ENCODE results near the gene CCNI2. TPM values are rescaled to one million over a fixed set of nuclear protein-coding genes. Genes with fewer than 3 reads are reported as not detected.
A peak's percentile ranks its signal among the peaks of the same experiment; 100 is the strongest.

Gene CCNI2
- total and polyA plus RNA-seq, 11 donors, result 0.11 to 0.50 (median 0.20) TPM; not detected in 8

DNA sequence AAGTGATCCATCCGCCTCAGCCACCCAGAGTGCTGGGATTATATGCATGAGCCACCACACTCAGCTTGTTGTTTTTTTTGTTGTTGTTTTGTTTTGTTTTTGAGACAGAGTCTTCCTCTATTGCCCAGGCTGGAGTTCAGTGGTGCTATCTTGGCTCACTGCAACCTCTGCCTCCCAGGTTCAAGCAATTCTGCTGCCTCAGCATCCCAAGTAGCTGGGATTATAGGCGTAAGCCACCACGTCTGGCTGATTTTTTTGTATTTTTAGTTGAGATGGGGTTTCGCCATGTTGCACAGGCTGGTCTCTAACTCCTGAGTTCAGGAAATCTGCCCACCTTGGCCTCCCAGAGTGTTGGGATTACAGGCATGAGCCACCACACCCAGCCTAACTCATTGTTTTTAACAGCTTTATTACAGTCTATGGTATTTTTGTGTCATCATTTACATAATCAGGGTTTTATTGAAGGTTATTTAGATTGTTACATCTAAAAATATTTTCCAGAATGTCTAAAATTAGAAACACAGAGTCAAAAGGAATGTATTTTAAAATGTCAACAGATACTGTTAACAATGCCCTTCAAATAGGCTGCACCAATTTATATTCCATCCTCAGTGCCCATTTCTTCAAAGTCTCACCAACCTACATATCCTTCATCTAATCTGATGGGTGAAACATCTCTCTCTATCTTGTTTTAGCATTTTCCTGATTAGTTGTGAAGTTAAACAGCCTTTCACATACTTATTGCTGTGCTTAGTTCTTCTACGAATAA, 28.5 kb upstream of the CCNI2 start:
- DNase-seq, result no peak
- Histone ChIP-seq H3K9me3 (no peaks in the 10 kb centered on the region), H3K4me3 (no peak overlapping the region), H3K27ac (peak overlapping the region in 7 of 12 donors; percentile 2 to 35 (median 24)), H3K4me1 (peaks cover 0 to 4% (median 0%) of the 10 kb centered on the region in 12 donors), H3K27me3 (no peaks in the 10 kb centered on the region), H3K36me3 (peaks cover 0 to 45% (median 0%) of the 10 kb centered on the region in 9 donors)
- TF ChIP-seq, protein P1, sequence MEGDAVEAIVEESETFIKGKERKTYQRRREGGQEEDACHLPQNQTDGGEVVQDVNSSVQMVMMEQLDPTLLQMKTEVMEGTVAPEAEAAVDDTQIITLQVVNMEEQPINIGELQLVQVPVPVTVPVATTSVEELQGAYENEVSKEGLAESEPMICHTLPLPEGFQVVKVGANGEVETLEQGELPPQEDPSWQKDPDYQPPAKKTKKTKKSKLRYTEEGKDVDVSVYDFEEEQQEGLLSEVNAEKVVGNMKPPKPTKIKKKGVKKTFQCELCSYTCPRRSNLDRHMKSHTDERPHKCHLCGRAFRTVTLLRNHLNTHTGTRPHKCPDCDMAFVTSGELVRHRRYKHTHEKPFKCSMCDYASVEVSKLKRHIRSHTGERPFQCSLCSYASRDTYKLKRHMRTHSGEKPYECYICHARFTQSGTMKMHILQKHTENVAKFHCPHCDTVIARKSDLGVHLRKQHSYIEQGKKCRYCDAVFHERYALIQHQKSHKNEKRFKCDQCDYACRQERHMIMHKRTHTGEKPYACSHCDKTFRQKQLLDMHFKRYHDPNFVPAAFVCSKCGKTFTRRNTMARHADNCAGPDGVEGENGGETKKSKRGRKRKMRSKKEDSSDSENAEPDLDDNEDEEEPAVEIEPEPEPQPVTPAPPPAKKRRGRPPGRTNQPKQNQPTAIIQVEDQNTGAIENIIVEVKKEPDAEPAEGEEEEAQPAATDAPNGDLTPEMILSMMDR (IDR thresholded peaks at IDR 0.05), result no peak
- TF ChIP-seq POLR2A (IDR thresholded peaks at IDR 0.05), result no peak
- 89 to 92% (median 91%) methylated on average over 5 of the region's 5 CpGs for WGBS, 4 donors
- intact Hi-C loops (cut with DNase I), result loop anchor here in 5 of 10 donors (5.0 to 10.0 kb wide), 3 partner anchors 194 to 334 kb away; no protein-coding TSS in a partner anchor
- peak in 2 of 4 donors; percentile 48 to 70 for ATAC-seq

DNA sequence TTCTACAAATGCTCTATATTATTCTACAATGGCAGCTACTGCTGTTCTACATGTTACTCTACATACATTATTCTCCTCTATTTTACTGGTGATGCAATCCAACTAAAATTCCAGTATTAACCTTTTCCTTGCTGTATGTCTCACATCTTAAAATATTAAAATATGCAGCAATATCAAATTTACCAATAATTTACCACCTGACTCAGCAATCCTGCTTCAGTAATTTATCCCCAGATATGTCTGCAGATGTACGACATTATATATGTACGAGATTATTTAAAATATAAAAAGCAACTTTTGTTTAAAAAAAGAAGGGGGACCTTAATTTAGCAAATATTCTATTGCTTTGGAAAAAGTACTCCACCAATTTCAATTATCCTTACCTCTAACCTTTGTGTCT, 21.5 kb upstream of the CCNI2 start:
- Histone ChIP-seq H3K4me1 (no peaks in the 10 kb centered on the region), H3K27me3 (no peaks in the 10 kb centered on the region), H3K4me3 (no peak overlapping the region), H3K9me3 (no peaks in the 10 kb centered on the region), H3K36me3 (peaks cover 0 to 32% (median 3%) of the 10 kb centered on the region in 9 donors), H3K27ac (no peak overlapping the region)
- whole genome bisulfite sequencing, 4 donors, result 95 to 98% (median 98%) methylated on average over 2 of the region's 2 CpGs
- intact Hi-C loops (cut with DNase I), result no loop called here
- ATAC-seq (no peak), DNase-seq (no peak)
- TF ChIP-seq, protein P1 (IDR thresholded peaks at IDR 0.05), result no peak
- TF ChIP-seq POLR2A (IDR thresholded peaks at IDR 0.05), result no peak

DNA sequence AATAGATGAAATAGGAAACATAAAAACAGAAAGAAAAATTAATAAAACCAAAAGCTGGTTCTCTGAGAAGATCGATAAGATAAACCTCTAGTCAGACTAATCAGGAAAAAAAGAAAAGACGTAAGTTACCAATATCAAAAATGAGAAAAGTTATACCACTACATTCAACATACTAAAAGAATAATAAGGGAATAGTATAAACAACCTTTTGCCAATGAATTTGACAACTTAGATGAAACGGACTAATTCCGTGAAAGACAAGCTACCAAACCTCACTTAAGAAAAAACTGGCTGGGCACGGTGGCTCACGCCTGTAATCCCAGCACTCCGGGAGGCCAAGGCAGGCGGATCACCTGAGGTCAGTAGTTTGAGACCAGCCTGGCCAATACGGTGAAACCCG, 17.3 kb upstream of the CCNI2 start:
- ATAC-seq (no peak), DNase-seq (no peak)
- no peak for TF ChIP-seq POLR2A (IDR thresholded peaks at IDR 0.05)
- TF ChIP-seq, protein P1 (IDR thresholded peaks at IDR 0.05), result no peak
- Histone ChIP-seq H3K4me1 (no peaks in the 10 kb centered on the region), H3K36me3 (peaks cover 0 to 42% (median 6%) of the 10 kb centered on the region in 9 donors), H3K9me3 (no peaks in the 10 kb centered on the region), H3K4me3 (no peak overlapping the region), H3K27me3 (no peaks in the 10 kb centered on the region), H3K27ac (no peak overlapping the region)
- WGBS, 4 donors, result 93 to 97% (median 96%) methylated on average over 10 of the region's 10 CpGs
- intact Hi-C loops (cut with DNase I), result no loop called here

DNA sequence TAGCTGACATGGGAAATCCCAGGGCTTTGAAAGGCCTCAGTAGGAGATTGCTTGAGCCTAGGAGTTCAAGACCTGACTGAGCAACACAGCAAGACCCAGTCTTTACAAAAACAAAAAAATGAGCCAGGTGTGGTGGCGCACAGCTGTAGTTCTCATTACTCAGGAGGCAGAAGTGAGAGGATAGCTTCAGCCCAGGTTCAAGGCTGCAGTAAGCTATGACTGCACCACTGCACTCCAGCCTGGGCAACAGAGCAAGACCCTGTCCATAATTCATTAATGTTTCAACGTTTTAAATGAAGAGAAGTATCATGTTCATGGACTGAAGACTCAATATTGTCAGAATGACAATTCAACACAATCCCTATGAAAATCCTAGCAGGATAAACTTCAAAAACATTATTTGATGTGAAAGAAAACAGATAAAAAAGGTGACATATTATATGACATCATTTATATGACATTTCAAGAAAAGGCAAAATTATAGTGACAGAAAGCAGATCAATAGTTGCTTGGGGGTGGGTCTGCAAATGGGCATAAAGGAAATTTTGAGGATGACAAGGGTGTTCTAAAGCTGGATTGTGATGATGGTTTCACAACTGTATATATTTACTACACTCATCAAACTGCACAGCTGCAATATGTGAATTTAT, 13.6 kb upstream of the CCNI2 start:
- no peak overlapping the region for H3K27ac ChIP-seq
- H3K4me3 ChIP-seq, result no peak overlapping the region
- 87 to 90% (median 88%) methylated on average over 2 of the region's 2 CpGs for WGBS, 4 donors
- H3K4me1 ChIP-seq, result peaks cover 0 to 20% (median 9%) of the 10 kb centered on the region in 12 donors
- no peaks in the 10 kb centered on the region for H3K9me3 ChIP-seq
- TF ChIP-seq, protein P1 (IDR thresholded peaks at IDR 0.05), result no peak
- TF ChIP-seq POLR2A (IDR thresholded peaks at IDR 0.05), result no peak
- H3K36me3 ChIP-seq, result peaks cover 0 to 29% (median 6%) of the 10 kb centered on the region in 9 donors
- no peaks in the 10 kb centered on the region for H3K27me3 ChIP-seq
- DNase-seq (no peak), ATAC-seq (no peak)
- intact Hi-C loops (cut with DNase I), result no loop called here
